ENCODE data around the gene PTPRG.

- TF ChIP-seq CTCF (IDR thresholded peaks at IDR 0.05 in 2 of 3, conservative IDR thresholded peaks at IDR 0.05 in 1 of 3; ENCODE audit: borderline replicate concordance in 1 of 3, insufficient read depth in 1 of 3, low read depth in 2 of 3, low read length in 2 of 3) (no peak), SP1 (IDR thresholded peaks at IDR 0.05; ENCODE audit: low read depth) (no peak), REST (IDR thresholded peaks at IDR 0.05; ENCODE audit: low read depth) (no peak), JUND (IDR thresholded peaks at IDR 0.05) (no peak), POLR2A (IDR thresholded peaks at IDR 0.05; ENCODE audit: borderline replicate concordance, extremely low read depth, insufficient read depth, insufficient read length) (no peak), EZH2phosphoT487 (IDR thresholded peaks at IDR 0.05; ENCODE audit: borderline replicate concordance) (no peak), EGR1 (IDR thresholded peaks at IDR 0.05; ENCODE audit: low read depth) (no peak), RAD21 (IDR thresholded peaks at IDR 0.05; ENCODE audit: low read depth) (no peak), ATF3 (IDR thresholded peaks at IDR 0.05) (no peak), ZNF274 (IDR thresholded peaks at IDR 0.05; ENCODE audit: low read depth, low read length) (no peak), EZH2 (IDR thresholded peaks at IDR 0.05) (no peak)
These were observed 405.6 kb downstream of the PTPRG start for GRCh38 chr3:61967019-61967418.
